GM21723 (cell line): ENCODE measurements around the gene SVOP.
"Not testable (repeated sequence)": the region's sequence is repeated elsewhere in the genome, so short reads cannot be mapped to it uniquely, and the experiment has no call there.

ENCODE experiments used
- ATAC-seq: cut with Tn5 transposase; IDR thresholded peaks from one replicate; pipeline ENCODE4 v1.9.1; 2021; ENCODE audit warnings: mild to moderate bottlenecking, moderate library complexity; ENCODE audit not compliant: unreplicated experiment

SVOP gene

DNA sequence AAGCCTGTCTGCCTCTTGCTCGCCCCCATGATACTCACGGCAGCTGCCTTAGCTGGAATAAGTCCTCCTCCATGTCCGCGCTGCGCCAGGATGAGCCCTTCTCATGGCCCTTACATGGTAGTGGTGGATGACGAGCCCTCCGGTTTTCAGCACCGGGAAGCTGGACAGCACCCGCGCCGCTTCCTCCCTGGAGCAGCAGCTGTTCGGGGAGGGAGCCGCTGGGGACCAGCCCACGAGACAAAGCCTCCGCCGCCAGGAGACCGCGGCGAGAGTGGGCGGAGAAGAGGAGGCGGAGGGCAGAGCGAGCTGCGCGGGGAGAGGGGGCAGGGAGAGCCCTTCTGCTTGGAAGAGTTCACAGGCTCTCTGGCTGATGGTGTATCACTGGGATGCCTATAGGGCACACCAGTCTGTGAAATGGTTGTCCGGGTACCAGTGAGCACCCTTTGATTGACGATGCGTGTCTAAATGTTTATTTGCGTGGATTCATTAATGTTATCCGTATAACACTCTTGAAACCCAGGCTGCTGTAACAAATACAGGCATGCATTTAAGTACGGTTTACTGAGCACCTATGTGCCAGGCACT, at the start of gene SVOP:
Gene SVOP, minus strand, starts transcription at position 273 of the 585 bp plus-strand sequence. Its CDS starts 200 bp downstream, at position 73.
- no peak for ATAC-seq

DNA sequence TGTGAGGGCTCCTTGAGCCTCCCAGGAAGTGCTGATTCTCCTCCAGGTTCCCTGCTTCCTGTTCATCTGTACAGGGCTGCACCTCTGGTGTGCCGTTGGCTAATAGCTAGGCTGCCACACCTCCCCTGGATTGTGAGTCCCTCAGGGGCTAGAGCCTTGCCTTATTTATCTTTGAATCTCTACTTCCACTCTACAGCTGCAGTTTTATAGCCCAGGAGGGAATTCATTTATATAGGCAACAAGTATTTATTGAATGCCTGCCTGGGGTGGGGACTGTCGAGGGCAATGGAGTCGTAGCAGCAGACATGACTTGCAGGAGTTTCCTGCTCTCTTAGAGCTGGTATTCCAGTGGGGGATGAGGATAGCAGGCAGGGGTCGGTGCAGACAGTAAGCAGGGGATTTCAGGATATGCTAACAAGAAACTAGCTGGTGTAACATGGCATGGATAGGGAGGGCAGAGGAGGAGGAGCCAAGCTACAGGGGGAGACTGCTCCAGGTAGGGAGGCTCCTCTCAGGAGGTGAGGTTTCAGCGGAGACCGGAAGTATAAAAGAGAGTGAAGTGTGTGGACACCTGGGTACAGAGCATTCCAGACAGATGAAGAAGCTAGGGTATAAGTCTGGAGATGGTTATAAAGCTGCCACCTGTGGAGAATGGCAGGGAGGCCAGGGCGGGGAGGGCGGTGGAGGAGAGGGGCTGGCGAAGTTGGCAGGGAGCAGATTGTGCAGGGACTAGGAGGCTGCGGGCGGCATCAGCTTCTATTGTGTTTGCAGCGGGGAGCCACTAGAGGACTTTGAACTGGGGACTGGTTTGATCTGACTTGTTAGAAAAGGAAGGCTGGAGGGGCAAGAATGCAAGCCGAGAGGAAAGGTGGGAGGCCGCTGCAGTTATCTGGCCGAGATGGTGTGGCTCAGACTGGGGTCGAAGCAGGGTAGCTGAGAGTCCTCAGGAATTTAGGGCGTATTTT, 48.7 kb upstream of the SVOP start:
- ATAC-seq, result no peak

DNA sequence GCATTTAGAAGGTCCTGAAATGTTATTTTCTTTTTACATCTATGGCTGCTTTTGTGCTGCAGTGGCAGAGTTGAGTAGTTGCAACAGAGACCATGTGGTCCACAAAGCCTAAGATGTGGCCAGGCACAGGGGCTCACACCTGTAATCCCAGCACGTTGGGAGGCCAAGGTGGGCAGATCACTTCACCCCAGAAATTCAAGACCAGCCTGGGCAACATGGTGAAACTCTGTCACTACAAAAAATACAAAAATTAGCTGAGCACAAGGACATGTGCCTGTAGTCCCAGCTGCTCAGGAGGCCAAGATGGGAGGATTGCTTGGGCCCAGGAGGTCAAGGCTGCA, 45.0 kb upstream of the SVOP start:
- ATAC-seq, result no peak

- no peak for ATAC-seq
These were observed 44.4 kb upstream of the SVOP start for GRCh38 chr12:109065154-109065852.

DNA sequence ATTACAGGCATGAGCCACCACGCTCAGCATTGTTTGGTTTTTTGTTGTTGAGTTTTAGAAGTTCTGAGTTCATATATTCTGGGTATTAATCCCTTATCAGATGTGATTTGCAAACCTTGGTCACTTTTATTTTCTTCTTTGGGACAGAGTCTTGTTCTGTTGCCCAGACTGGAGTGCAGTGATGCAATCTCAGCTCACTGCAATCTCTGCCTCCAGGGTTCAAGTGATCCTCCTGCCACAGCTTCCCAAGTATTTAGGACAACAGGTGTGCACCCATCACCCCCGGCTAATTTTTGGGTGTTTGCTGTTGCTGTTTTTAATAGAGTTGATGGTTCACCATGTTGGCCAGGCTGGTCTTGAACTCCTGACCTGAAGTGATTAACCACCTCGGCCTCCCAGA, 43.3 kb upstream of the SVOP start:
- ATAC-seq, result no peak

DNA sequence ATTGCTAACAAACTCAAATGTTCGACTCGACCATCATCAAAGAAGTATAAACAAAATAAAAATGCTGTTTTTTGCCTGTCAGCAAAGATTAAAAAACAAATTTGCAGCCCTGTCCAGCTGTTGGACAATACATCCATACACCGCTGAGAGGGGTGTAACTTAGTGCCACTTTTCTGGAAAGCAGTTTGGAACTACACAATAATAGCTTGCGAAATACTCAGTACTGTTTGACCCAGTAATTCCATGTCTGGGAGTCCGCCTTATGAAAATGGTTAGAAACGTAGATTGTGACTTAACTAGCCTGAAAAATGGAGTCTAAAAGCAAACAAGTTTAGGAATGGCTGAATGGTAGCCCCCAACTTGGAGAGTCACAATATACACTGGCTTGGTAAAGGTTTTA, 37.9 kb upstream of the SVOP start:
- ATAC-seq, result no peak

GRCh38 chr12:109057376-109057775, 36.5 kb upstream of the SVOP start:
- no peak for ATAC-seq

DNA sequence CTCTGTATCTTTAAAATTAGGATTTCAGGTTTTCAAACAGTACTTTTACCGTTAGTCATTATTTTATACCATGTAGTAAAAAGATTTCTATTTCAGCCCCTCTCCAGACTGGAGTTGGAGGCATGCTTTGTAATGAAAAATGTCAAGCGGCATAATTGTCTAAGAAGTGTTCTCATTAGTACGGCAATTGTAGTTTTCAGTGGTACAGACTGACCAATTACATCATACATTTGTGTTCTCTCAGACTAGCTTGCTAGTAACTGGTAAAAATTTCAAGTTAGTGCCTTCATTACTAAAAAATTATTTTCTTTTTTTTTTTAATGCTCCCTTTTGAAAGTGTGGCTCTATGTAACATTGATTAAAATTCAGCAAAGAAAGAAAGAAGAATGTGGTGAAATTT, 36.0 kb upstream of the SVOP start:
- ATAC-seq, result no peak

DNA sequence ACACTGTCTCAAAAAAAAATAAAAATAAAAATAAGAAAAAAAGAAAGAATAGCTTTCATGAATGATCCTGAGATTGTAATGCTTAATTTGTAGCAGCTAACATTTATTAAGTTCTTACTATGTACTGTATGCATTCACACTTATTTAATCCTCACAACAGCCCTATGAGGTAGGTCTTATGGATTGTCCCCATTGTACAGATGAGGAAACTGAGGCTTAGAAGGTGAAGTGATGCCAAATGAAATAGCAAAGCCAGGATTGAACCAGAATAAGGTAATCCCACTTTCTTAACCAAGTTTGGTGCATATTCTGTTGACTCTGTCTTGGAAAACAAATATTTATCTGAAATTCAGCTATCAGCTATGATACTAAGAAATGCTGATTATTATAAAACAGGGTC, 33.7 kb upstream of the SVOP start:
- no peak for ATAC-seq

DNA sequence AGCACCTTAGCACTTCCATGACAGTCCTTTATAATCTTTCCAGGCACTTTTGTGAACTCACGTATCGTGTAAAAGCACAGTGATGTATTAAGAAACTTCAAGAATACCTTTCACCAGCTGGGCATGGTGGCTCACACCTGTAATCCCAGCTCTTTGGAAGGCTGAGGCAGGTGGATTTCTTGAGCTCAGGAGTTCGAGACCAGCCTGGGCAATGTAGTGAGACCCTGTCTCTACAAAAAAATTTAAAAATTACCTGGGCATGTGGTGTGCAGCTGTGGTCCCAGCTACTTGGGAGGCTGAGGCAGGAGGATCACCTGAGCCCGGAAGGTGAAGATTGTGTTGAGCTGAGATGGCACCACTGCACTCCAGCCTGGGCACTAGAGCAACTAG, 33.3 kb upstream of the SVOP start:
- peak; percentile 1 for ATAC-seq

- ATAC-seq, result peak; percentile 51
These were observed 32.7 kb upstream of the SVOP start for GRCh38 chr12:109053382-109054123.

GRCh38 chr12:109052414-109053323, 31.8 kb upstream of the SVOP start, which contains the start of gene USP30:
USP30 (plus strand) TSS chr12:109052576; CDS start chr12:109052679, 103 bp downstream.
- peak; percentile 64 for ATAC-seq

- no peak for ATAC-seq
These were observed 31.2 kb upstream of the SVOP start for GRCh38 chr12:109052097-109052413.

DNA sequence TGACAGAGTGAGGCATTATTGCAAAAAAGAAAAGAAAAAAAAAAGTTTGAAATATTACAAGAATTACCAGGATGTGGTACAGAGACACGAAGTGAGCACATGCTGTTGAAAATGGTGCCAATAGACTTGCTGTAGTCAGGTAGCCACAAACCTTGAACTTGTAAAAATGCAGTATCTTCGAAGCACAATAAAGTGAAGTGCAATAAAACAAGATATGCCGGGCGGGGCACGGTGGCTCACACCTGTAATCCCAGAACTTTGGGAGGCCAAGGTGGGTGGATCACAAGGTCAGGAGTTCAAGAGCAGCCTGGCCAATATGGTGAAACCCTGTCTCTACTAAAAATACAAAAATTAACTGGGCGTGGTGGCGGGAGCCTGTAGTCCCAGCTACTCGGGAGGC, 28.9 kb upstream of the SVOP start:
- ATAC-seq, result not testable (repeated sequence)

- not testable (repeated sequence) for ATAC-seq
These were observed 27.8 kb upstream of the SVOP start for GRCh38 chr12:109048706-109049105.

DNA sequence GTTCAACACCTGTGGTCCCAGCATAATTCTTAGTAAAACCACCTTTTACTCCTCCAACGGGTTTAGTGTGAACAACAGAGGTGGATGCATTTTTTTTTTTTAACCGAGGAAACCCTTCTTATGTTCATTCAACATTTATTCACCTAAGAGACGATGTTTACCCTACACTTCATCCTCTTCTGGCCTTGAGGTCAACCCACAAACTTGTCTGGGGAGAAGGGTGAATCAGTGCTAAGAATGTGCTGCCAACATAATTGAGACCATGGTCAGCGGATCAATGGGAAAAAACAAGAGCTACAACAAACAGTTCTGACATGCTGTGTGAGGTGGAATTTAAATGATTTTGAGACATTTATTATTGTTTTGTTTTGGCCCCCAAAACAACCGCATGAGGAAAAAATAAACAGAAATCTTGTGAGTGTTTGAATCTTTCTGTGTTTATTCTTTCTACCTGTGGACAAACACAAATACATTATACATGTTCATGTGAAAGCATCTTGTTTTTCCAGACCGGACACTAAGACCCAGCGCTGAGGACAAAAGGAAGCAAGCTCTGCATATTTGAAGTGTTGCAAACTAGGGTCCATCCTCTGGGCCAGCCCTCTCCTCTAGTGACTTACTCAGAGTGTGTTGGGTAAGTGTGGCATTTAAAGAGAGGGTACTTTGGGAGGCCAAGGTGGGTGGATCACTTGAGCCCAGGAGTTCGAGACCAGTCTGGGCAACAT, 26.4 kb upstream of the SVOP start:
- no peak for ATAC-seq

DNA sequence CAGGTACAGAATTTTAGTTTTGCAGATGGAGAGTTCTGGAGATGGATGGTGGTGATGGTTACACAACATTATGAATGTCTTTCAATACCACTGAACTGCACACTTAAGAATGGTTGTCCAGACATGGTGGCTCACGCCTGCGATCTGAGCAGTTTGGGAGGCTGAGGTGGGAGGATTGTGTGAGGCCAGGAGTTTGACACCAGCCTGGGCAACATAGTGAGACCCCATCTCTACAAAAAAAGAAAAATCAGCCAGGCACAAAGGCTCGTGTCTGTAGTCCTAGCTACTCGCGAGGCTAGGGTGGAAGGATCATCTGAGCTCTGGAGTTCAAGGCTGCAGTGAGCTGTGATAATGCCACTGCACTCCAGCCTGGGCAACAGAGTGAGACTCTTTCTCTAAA, 23.4 kb upstream of the SVOP start:
- no peak for ATAC-seq

DNA sequence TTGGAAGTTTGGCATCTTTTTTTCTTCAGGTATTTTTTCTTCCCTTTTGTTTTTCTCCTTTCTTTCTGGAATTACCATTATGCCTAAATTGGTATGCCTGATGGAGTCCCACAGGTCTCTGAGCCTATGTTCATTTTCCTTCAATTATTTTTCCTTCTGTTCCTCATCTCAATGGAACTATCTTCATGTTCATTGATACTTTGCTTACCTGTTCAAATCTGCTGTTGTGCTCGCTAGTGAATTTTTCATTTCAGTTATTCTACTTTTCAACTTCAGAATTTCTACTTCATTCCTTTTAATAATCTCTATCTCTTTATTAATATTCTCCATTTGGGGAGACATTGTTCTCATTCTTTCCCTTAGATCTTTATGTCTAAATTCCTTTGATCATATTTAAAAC, 16.1 kb upstream of the SVOP start:
- no peak for ATAC-seq
